ENCODE measurements around the gene HSPBP1.

DNA sequence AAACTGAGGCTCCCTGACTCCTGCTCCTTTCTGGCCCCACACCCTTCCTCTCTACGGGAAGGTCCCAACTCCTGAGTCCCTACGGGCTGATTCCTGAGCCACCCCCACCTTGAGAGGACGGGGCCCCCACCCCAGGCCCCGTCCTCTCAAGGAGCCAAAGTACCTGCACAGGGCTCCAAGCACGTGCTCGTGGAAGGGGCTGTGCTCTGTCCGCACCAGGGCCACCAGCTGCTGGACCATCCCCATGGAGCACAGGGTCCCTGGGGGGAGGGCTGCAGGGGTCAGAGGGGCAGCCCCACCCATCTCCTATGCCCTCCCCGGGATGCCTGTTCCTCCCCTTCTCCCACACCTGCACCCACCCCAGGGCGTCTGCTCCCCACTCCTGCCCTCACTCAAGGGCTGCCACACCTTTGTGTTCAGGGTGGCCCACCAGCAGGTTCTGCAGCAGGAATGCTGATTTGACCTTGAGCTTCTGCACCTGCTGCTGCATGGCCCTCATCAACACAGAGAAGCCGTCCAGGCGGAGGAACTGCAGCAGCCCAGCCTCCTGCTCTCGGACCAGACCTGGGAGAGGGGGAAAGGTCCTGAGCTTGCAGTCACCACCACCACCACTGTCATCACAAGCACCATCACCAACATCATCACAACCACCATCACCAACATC lies 14.1 kb downstream of the HSPBP1 start:
- TF ChIP-seq, protein P1, sequence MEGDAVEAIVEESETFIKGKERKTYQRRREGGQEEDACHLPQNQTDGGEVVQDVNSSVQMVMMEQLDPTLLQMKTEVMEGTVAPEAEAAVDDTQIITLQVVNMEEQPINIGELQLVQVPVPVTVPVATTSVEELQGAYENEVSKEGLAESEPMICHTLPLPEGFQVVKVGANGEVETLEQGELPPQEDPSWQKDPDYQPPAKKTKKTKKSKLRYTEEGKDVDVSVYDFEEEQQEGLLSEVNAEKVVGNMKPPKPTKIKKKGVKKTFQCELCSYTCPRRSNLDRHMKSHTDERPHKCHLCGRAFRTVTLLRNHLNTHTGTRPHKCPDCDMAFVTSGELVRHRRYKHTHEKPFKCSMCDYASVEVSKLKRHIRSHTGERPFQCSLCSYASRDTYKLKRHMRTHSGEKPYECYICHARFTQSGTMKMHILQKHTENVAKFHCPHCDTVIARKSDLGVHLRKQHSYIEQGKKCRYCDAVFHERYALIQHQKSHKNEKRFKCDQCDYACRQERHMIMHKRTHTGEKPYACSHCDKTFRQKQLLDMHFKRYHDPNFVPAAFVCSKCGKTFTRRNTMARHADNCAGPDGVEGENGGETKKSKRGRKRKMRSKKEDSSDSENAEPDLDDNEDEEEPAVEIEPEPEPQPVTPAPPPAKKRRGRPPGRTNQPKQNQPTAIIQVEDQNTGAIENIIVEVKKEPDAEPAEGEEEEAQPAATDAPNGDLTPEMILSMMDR (tag by site-specific recombination; IDR thresholded peaks at IDR 0.05) = no peak
- TF ChIP-seq PRDM6 (tag by site-specific recombination; IDR thresholded peaks at IDR 0.05) (no peak), ZNF624 (tag by site-specific recombination; IDR thresholded peaks at IDR 0.05) (no peak), REST (tag by site-specific recombination; IDR thresholded peaks at IDR 0.05) (no peak), ZNF121 (tag by site-specific recombination; IDR thresholded peaks at IDR 0.05) (no peak), ZIC2 (tag by site-specific recombination; IDR thresholded peaks at IDR 0.05) (no peak), ZBTB8A (tag by site-specific recombination; IDR thresholded peaks at IDR 0.05) (no peak)
- TF ChIP-seq, protein P2, sequence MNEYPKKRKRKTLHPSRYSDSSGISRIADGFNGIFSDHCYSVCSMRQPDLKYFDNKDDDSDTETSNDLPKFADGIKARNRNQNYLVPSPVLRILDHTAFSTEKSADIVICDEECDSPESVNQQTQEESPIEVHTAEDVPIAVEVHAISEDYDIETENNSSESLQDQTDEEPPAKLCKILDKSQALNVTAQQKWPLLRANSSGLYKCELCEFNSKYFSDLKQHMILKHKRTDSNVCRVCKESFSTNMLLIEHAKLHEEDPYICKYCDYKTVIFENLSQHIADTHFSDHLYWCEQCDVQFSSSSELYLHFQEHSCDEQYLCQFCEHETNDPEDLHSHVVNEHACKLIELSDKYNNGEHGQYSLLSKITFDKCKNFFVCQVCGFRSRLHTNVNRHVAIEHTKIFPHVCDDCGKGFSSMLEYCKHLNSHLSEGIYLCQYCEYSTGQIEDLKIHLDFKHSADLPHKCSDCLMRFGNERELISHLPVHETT (tag by site-specific recombination; IDR thresholded peaks at IDR 0.05) = no peak
- TF ChIP-seq, protein P3, sequence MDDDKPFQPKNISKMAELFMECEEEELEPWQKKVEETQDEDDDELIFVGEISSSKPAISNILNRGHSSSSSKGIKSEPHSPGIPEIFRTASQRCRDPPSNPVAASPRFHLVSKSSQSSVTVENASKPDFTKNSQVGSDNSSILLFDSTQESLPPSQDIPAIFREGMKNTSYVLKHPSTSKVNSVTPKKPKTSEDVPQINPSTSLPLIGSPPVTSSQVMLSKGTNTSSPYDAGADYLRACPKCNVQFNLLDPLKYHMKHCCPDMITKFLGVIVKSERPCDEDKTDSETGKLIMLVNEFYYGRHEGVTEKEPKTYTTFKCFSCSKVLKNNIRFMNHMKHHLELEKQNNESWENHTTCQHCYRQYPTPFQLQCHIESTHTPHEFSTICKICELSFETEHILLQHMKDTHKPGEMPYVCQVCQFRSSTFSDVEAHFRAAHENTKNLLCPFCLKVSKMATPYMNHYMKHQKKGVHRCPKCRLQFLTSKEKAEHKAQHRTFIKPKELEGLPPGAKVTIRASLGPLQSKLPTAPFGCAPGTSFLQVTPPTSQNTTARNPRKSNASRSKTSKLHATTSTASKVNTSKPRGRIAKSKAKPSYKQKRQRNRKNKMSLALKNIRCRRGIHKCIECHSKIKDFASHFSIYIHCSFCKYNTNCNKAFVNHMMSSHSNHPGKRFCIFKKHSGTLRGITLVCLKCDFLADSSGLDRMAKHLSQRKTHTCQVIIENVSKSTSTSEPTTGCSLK (tag by site-specific recombination; IDR thresholded peaks at IDR 0.05) = no peak

Data from HEK293 (cell line).